Tibial artery (tissue), 4 donors: Measurements from ENCODE around the gene DSE.

ENCODE experiments used
- DNase-seq, 2 donors: peaks; one replicate each; pipeline ENCODE4 v3.0.0-alpha.2; 2019
- H3K27ac ChIP-seq, 2 donors: fragments of 200-600 bp; sonication (generic) in 1 of 2; 1 replicate in 1 of 2; 2 replicates in 1 of 2; pipeline ENCODE4 v1.5.1; 2018 to 2019; ENCODE audit warnings: mild to moderate bottlenecking in 1 of 2
- H3K27me3 ChIP-seq, 2 donors: fragments of 200-600 bp; sonication (generic) in 1 of 2; one replicate each; pipeline versions ENCODE4 v1.5.1 to v1.6.0; 2016 to 2019
- H3K36me3 ChIP-seq, 3 donors: fragments of 200-600 bp; sonication (generic) in 2 of 3; one replicate each; pipeline ENCODE4 v1.5.1; 2016 to 2019; ENCODE audit warnings: mild to moderate bottlenecking in 2 of 3
- H3K4me1 ChIP-seq, 4 donors: fragments of 200-600 bp; sonication (generic) in 2 of 4; 1 replicate in 3 of 4; 2 replicates in 1 of 4; pipeline ENCODE4 v1.5.1; 2016 to 2019
- H3K4me3 ChIP-seq, 2 donors: fragments of 200-600 bp; sonication (generic) in 1 of 2; 1 replicate in 1 of 2; 2 replicates in 1 of 2; pipeline ENCODE4 v1.5.1; 2018 to 2019; ENCODE audit warnings: mild to moderate bottlenecking in 2 of 2
- H3K9me3 ChIP-seq, 3 donors: fragments of 200-600 bp; sonication (generic) in 1 of 3; one replicate each; pipeline ENCODE4 v1.5.1; 2016 to 2019
- CTCF ChIP-seq, 2 experiments: fragments of 200-600 bp in 1 of 2; fragments of 450-650 bp in 1 of 2; IDR thresholded peaks; one replicate each; pipeline ENCODE4 v1.5.1; 2017 to 2019; ENCODE audit warnings: antibody characterized with exemption in 2 of 2, mild to moderate bottlenecking in 1 of 2, moderate library complexity in 1 of 2
- intact Hi-C: fragments of 100-400 bp; cut with DNase I; formaldehyde crosslinking; loops from one replicate; pipeline ENCODE4 v1.15.0; 2023; ENCODE audit warnings: low total_unique reads

The DSE gene

GRCh38 chr6:116371120-116371917 is 572 bp downstream of the DSE start:
- H3K9me3 ChIP-seq, result no peaks in the 10 kb centered on the region
- H3K27ac ChIP-seq, result peak overlapping the region; percentile 94 to 98
- intact Hi-C loops, result loop anchor here (10.0 kb wide), 1 partner anchor 143 kb away; the partner anchor contains the start of gene CALHM5
- no peaks in the 10 kb centered on the region for H3K27me3 ChIP-seq
- peak; percentile 88 for DNase-seq
- H3K36me3 ChIP-seq, result no peaks in the 10 kb centered on the region
- H3K4me3 ChIP-seq, result peak overlapping the region; percentile 90 to 93
- TF ChIP-seq CTCF (IDR thresholded peaks at IDR 0.05), result no peak
- peaks cover 0 to 9% (median 4%) of the 10 kb centered on the region in 4 donors for H3K4me1 ChIP-seq

DNA sequence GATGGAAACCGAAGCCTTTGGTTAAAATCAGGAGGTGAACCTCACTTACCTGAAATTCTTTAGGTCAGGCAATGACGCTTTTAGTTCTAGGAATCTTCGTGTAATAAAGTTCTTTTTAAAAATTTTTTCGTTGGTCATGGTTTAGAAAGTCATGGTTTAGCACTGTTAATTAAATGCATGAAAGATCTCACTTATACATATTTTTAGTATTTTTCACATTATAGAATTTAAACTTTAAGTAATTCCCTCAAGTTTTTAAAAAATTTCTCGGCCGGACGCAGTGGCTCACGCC is 1.1 kb downstream of the DSE start:
- no peak for TF ChIP-seq CTCF (IDR thresholded peaks at IDR 0.05)

DNA sequence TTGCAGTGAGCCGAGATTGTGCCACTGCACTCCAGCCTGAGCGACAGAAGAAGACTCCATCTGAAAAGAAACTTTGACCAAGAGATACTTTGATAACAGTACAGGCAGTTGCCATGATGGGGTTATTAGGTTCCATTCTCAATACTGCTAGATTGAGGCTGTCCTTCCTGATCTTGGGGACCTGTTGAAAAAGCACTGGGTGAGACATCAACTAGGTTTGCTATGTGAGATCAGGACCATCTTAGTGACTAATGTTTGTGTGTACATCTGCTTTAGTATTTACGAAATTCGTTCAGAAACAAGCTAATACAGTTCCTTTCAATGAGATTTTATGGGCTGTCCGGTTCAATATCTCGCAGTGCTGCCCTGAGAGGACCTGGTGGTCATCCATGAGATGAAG is 2.6 kb downstream of the DSE start:
- H3K27me3 ChIP-seq, result no peaks in the 10 kb centered on the region
- H3K27ac ChIP-seq, result no peak overlapping the region
- intact Hi-C loops, result loop anchor here (10.0 kb wide), 1 partner anchor 142 kb away; the partner anchor contains the start of gene CALHM5
- H3K4me3 ChIP-seq, result no peak overlapping the region
- no peaks in the 10 kb centered on the region for H3K9me3 ChIP-seq
- H3K4me1 ChIP-seq, result peaks cover 0 to 9% (median 4%) of the 10 kb centered on the region in 4 donors
- H3K36me3 ChIP-seq, result no peaks in the 10 kb centered on the region
- TF ChIP-seq CTCF (IDR thresholded peaks at IDR 0.05), result no peak
- DNase-seq, result no peak

More for the DNA sequence above, 1.1 kb downstream of the DSE start:
- no peaks in the 10 kb centered on the region for H3K9me3 ChIP-seq
- H3K27ac ChIP-seq, result peak overlapping the region; percentile 94 to 98
- no peaks in the 10 kb centered on the region for H3K27me3 ChIP-seq
- intact Hi-C loops, result loop anchor here (10.0 kb wide), 1 partner anchor 143 kb away; the partner anchor contains the start of gene CALHM5
- H3K4me3 ChIP-seq, result peak overlapping the region; percentile 90 to 93
- H3K4me1 ChIP-seq, result peaks cover 0 to 9% (median 4%) of the 10 kb centered on the region in 4 donors
- DNase-seq, result no peak
- H3K36me3 ChIP-seq, result no peaks in the 10 kb centered on the region

- Histone ChIP-seq H3K27me3 (no peaks in the 10 kb centered on the region), H3K36me3 (no peaks in the 10 kb centered on the region), H3K27ac (no peak overlapping the region), H3K4me1 (peaks cover 0 to 9% (median 4%) of the 10 kb centered on the region in 4 donors), H3K4me3 (no peak overlapping the region), H3K9me3 (no peaks in the 10 kb centered on the region)
- no peak for DNase-seq
- no peak for TF ChIP-seq CTCF (IDR thresholded peaks at IDR 0.05)
- intact Hi-C loops, result loop anchor here (10.0 kb wide), 1 partner anchor 141 kb away; the partner anchor contains the start of gene CALHM5
Measured at GRCh38 chr6:116373940-116374339, 3.2 kb downstream of the DSE start.

GRCh38 chr6:116374586-116374985 is 3.8 kb downstream of the DSE start:
- no peak overlapping the region for H3K27ac ChIP-seq
- H3K4me1 ChIP-seq, result peaks cover 0 to 8% (median 3%) of the 10 kb centered on the region in 4 donors
- DNase-seq, result no peak
- no peaks in the 10 kb centered on the region for H3K27me3 ChIP-seq
- intact Hi-C loops, result loop anchor here (10.0 kb wide), 1 partner anchor 140 kb away; the partner anchor contains the start of gene CALHM5
- no peak for TF ChIP-seq CTCF (IDR thresholded peaks at IDR 0.05)
- H3K36me3 ChIP-seq, result no peaks in the 10 kb centered on the region
- no peak overlapping the region for H3K4me3 ChIP-seq
- no peaks in the 10 kb centered on the region for H3K9me3 ChIP-seq
